ENCODE results near the gene NKIRAS2.

The NKIRAS2 gene

GRCh38 chr17:42027590-42027889 lies 7.7 kb downstream of the NKIRAS2 start:
- H3K4me1 ChIP-seq (ENCODE audit: control insufficient read depth, low read length): peaks cover 7% of the 10 kb centered on the region
- no peaks in the 10 kb centered on the region for H3K9me3 ChIP-seq (ENCODE audit: control insufficient read depth, insufficient read depth, low read length)
- no peak overlapping the region for H3K27ac ChIP-seq (ENCODE audit: low read depth, low read length)
- no peaks in the 10 kb centered on the region for H3K79me2 ChIP-seq (ENCODE audit: control insufficient read depth, low read length)
- TF ChIP-seq CTCF (IDR thresholded peaks at IDR 0.05; ENCODE audit: low read depth, low read length, poor library complexity, severe bottlenecking) (no peak), EZH2phosphoT487 (IDR thresholded peaks at IDR 0.05; ENCODE audit: borderline replicate concordance, low read length) (no peak)
- H3F3A ChIP-seq (ENCODE audit: control insufficient read depth, insufficient read depth): 0 out of 2 replicates have a peak, but pooled peaks cover 6% of the 10 kb centered on the region
- no peaks in the 10 kb centered on the region for H4K20me1 ChIP-seq (ENCODE audit: control insufficient read depth, insufficient read depth, low read depth, low read length)
- no peaks in the 10 kb centered on the region for H3K9me2 ChIP-seq (replicated peaks; ENCODE audit: control insufficient read depth, low read length)
- no peak overlapping the region for H3K4me3 ChIP-seq (ENCODE audit: low read length)
- no peak overlapping the region for H3K4me2 ChIP-seq (ENCODE audit: low read length)
- H3K36me3 ChIP-seq (ENCODE audit: control insufficient read depth, low read length): peaks cover 28% of the 10 kb centered on the region
- no peaks in the 10 kb centered on the region for H3K27me3 ChIP-seq (ENCODE audit: control insufficient read depth, low read length)

- no peaks in the 10 kb centered on the region for H3K9me2 ChIP-seq (replicated peaks; ENCODE audit: control insufficient read depth, low read length)
- 0 out of 2 replicates have a peak, but pooled peaks cover 5% of the 10 kb centered on the region for H3F3A ChIP-seq (ENCODE audit: control insufficient read depth, insufficient read depth)
- no peak overlapping the region for H3K4me3 ChIP-seq (ENCODE audit: low read length)
- no peaks in the 10 kb centered on the region for H3K79me2 ChIP-seq (ENCODE audit: control insufficient read depth, low read length)
- TF ChIP-seq EZH2phosphoT487 (IDR thresholded peaks at IDR 0.05; ENCODE audit: borderline replicate concordance, low read length) (no peak), CTCF (IDR thresholded peaks at IDR 0.05; ENCODE audit: low read depth, low read length, poor library complexity, severe bottlenecking) (peak; percentile 52)
- no peaks in the 10 kb centered on the region for H3K9me3 ChIP-seq (ENCODE audit: control insufficient read depth, insufficient read depth, low read length)
- H3K36me3 ChIP-seq (ENCODE audit: control insufficient read depth, low read length): peaks cover 23% of the 10 kb centered on the region
- H3K4me2 ChIP-seq (ENCODE audit: low read length): no peak overlapping the region
- no peaks in the 10 kb centered on the region for H3K27me3 ChIP-seq (ENCODE audit: control insufficient read depth, low read length)
- H4K20me1 ChIP-seq (ENCODE audit: control insufficient read depth, insufficient read depth, low read depth, low read length): no peaks in the 10 kb centered on the region
- no peak overlapping the region for H3K27ac ChIP-seq (ENCODE audit: low read depth, low read length)
- H3K4me1 ChIP-seq (ENCODE audit: control insufficient read depth, low read length): peaks cover 7% of the 10 kb centered on the region
Measured at GRCh38 chr17:42027961-42028790, 8.3 kb downstream of the NKIRAS2 start.

- H3K27ac ChIP-seq (ENCODE audit: low read depth, low read length): no peak overlapping the region
- no peaks in the 10 kb centered on the region for H3K9me2 ChIP-seq (replicated peaks; ENCODE audit: control insufficient read depth, low read length)
- no peaks in the 10 kb centered on the region for H3K79me2 ChIP-seq (ENCODE audit: control insufficient read depth, low read length)
- TF ChIP-seq EZH2phosphoT487 (IDR thresholded peaks at IDR 0.05; ENCODE audit: borderline replicate concordance, low read length) (no peak), CTCF (IDR thresholded peaks at IDR 0.05; ENCODE audit: low read depth, low read length, poor library complexity, severe bottlenecking) (peak; percentile 40)
- no peaks in the 10 kb centered on the region for H3K27me3 ChIP-seq (ENCODE audit: control insufficient read depth, low read length)
- H4K20me1 ChIP-seq (ENCODE audit: control insufficient read depth, insufficient read depth, low read depth, low read length): no peaks in the 10 kb centered on the region
- no peak overlapping the region for H3K4me2 ChIP-seq (ENCODE audit: low read length)
- H3K36me3 ChIP-seq (ENCODE audit: control insufficient read depth, low read length): peaks cover 17% of the 10 kb centered on the region
- H3K4me3 ChIP-seq (ENCODE audit: low read length): no peak overlapping the region
- H3F3A ChIP-seq (ENCODE audit: control insufficient read depth, insufficient read depth): 0 out of 2 replicates have a peak, but pooled peaks cover 4% of the 10 kb centered on the region
- no peaks in the 10 kb centered on the region for H3K9me3 ChIP-seq (ENCODE audit: control insufficient read depth, insufficient read depth, low read length)
- H3K4me1 ChIP-seq (ENCODE audit: control insufficient read depth, low read length): peaks cover 9% of the 10 kb centered on the region
Measured at GRCh38 chr17:42028791-42029127, 8.9 kb downstream of the NKIRAS2 start.
